ENCODE measurements around the gene FOXE3. TPM values are rescaled to one million over a fixed set of nuclear protein-coding genes. Genes with fewer than 3 reads are reported as not detected.

The FOXE3 gene
- total RNA-seq, 1 donor from 2014 or later: 0.35 TPM

DNA sequence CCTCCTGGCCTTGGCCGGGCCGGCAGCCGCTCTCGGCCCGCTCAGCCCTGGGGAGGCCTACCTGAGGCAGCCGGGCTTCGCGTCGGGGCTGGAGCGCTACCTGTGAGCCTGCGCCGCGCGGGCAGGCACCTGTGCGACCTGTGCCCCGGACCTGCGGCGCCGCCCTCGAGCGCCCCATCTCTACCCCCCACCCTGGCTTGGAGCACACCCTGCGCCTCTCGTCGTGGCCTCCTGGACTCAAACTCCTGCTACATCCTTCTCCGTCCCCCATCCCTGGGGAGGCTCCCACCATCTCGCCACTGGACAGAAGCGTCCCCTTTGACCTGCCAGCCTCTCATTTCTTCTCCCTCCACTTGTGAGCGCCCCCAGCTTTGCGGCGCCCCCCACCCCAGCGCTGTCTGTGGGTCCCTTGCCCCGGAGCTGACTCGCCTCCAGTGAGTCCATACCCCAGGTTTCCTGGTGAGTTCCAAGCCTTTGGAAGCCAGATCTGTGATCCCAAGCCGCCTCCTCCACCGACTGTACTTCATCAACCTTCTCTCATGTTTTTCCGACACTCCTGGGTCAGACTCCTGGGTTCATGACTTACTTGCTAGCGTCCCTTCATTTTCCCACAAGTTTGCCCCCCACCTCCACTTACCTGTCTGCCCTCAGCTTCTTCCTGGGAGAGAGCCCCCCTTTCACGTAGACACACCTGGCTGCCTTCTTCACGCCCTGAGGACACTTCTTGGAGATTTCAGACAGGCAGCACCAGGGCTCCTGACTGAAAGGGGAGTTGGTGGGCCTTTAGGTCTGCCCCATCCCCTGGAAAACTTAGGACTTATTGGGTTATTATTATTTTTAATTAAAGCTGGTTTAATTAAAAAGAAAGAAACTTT lies 1.3 kb downstream of the FOXE3 start:
- H3K36me3 Mint-ChIP-seq (ENCODE audit: low read depth): no peaks in the 10 kb centered on the region
- no peaks in the 10 kb centered on the region for H3K4me1 Mint-ChIP-seq
- peaks cover 84% of the 10 kb centered on the region for H3K27me3 Mint-ChIP-seq (ENCODE audit: low read depth)
- DNase-seq (ENCODE audit: low read depth, low spot score): no peak
- H3K27ac Mint-ChIP-seq (ENCODE audit: unreplicated experiment): no peak overlapping the region
- TF ChIP-seq CTCF (conservative IDR thresholded peaks at IDR 0.05): no peak
- no peaks in the 10 kb centered on the region for H3K9me3 Mint-ChIP-seq
- H3K4me3 Mint-ChIP-seq: peak overlapping the region; percentile 51

- Mint-ChIP-seq H3K27me3 (ENCODE audit: low read depth) (peaks cover 87% of the 10 kb centered on the region), H3K4me3 (peak overlapping the region; percentile 46), H3K9me3 (no peaks in the 10 kb centered on the region), H3K27ac (ENCODE audit: unreplicated experiment) (no peak overlapping the region), H3K36me3 (ENCODE audit: low read depth) (no peaks in the 10 kb centered on the region), H3K4me1 (no peaks in the 10 kb centered on the region)
- DNase-seq (ENCODE audit: low read depth, low spot score): no peak
- TF ChIP-seq CTCF (conservative IDR thresholded peaks at IDR 0.05): no peak
These were observed 2.0 kb downstream of the FOXE3 start for GRCh38 chr1:47418122-47418521.

DNA sequence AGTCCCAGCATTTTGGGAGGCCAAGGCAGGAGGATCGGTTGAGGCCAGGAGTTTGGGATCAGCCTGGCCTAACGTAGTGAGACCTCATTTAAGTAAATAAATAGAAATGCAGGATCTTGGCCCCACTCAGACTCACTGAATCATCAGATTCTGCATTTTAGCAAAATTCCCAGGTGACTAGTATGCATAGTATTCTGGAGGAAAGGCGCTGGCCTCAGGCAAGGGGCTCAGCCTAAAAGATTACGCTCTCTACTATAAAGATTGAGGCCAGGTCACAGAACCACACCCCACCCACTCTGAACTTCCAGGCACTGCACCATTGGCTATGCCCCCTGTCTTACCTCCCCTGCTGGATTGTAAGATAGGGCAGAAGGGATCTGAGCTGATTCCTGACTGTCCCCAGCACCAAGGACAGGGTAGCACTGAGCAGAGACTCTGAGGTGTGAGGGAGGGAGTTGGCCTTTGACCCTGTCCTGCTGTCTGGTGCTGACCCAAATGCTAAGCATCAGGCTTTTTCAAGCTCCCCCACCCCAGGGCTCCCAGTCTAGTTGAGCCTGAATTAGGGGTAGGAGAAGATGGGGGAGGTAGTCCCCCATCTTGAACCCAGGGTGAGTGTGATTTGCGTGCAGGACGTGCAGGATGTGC lies 2.7 kb downstream of the FOXE3 start:
- Mint-ChIP-seq H3K36me3 (ENCODE audit: low read depth) (no peaks in the 10 kb centered on the region), H3K4me1 (no peaks in the 10 kb centered on the region), H3K9me3 (no peaks in the 10 kb centered on the region), H3K27me3 (ENCODE audit: low read depth) (peaks cover 88% of the 10 kb centered on the region), H3K27ac (ENCODE audit: unreplicated experiment) (no peak overlapping the region), H3K4me3 (peak overlapping the region; percentile 23)
- no peak for TF ChIP-seq CTCF (conservative IDR thresholded peaks at IDR 0.05)
- no peak for DNase-seq (ENCODE audit: low read depth, low spot score)

- Mint-ChIP-seq H3K27ac (ENCODE audit: unreplicated experiment) (no peak overlapping the region), H3K36me3 (ENCODE audit: low read depth) (no peaks in the 10 kb centered on the region), H3K4me3 (no peak overlapping the region), H3K9me3 (no peaks in the 10 kb centered on the region), H3K27me3 (ENCODE audit: low read depth) (peaks cover 86% of the 10 kb centered on the region), H3K4me1 (no peaks in the 10 kb centered on the region)
- DNase-seq (ENCODE audit: low read depth, low spot score): no peak
- no peak for TF ChIP-seq CTCF (conservative IDR thresholded peaks at IDR 0.05)
These were observed 4.5 kb downstream of the FOXE3 start for GRCh38 chr1:47420547-47420946.

DNA sequence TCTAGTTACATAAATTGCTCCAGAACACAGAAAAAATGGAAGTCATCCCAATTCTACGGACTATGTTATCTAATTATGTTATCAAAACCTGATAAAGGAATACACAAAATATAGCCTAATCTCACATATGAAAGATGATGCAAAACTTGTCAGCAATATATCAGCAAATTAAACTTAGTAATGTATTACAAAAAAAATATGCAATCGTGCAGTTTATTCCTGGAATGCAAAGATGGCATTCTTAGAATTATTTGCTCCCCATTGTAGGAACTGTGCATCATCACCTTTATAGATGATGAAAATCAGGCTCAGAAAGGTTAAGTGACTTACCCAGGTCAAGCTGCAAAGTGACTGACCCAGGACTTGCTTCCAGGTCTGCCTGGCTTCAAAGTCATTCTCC lies 7.8 kb downstream of the FOXE3 start:
- Mint-ChIP-seq H3K9me3 (no peaks in the 10 kb centered on the region), H3K27me3 (ENCODE audit: low read depth) (peaks cover 88% of the 10 kb centered on the region), H3K27ac (ENCODE audit: unreplicated experiment) (no peak overlapping the region), H3K36me3 (ENCODE audit: low read depth) (no peaks in the 10 kb centered on the region), H3K4me3 (no peak overlapping the region), H3K4me1 (no peaks in the 10 kb centered on the region)
- no peak for DNase-seq (ENCODE audit: low read depth, low spot score)
- no peak for TF ChIP-seq CTCF (conservative IDR thresholded peaks at IDR 0.05)
